ENCODE data around the gene LRRIQ4.

The LRRIQ4 gene

DNA sequence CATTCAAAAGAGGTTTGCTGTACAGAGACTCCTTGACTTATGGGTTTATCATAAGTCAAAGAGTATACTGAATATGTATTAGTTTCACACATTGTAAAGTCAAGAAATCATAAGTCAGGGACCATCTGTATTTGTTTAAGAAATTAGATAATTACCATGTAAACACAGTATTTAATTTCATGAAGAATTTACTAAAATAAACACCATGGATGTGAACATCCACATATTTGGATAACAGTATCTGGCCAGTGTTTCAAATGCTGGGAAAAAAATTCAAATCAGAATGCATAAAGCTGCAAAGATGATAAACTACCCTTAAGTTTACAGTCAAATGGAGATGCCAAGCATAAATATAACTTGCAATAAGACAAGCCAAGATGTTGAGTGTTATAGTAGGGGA lies 22.5 kb upstream of the LRRIQ4 start:
- TF ChIP-seq, protein P1, sequence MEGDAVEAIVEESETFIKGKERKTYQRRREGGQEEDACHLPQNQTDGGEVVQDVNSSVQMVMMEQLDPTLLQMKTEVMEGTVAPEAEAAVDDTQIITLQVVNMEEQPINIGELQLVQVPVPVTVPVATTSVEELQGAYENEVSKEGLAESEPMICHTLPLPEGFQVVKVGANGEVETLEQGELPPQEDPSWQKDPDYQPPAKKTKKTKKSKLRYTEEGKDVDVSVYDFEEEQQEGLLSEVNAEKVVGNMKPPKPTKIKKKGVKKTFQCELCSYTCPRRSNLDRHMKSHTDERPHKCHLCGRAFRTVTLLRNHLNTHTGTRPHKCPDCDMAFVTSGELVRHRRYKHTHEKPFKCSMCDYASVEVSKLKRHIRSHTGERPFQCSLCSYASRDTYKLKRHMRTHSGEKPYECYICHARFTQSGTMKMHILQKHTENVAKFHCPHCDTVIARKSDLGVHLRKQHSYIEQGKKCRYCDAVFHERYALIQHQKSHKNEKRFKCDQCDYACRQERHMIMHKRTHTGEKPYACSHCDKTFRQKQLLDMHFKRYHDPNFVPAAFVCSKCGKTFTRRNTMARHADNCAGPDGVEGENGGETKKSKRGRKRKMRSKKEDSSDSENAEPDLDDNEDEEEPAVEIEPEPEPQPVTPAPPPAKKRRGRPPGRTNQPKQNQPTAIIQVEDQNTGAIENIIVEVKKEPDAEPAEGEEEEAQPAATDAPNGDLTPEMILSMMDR (IDR thresholded peaks at IDR 0.05), result no peak

GRCh38 chr3:169790687-169791429 lies 21.8 kb upstream of the LRRIQ4 start:
- TF ChIP-seq, protein P1 (IDR thresholded peaks at IDR 0.05), result no peak

- TF ChIP-seq, protein P1 (IDR thresholded peaks at IDR 0.05), result no peak
Measured at GRCh38 chr3:169792359-169792758, 20.3 kb upstream of the LRRIQ4 start.

GRCh38 chr3:169804681-169805080 lies 8.0 kb upstream of the LRRIQ4 start:
- TF ChIP-seq, protein P1 (IDR thresholded peaks at IDR 0.05), result no peak

- TF ChIP-seq, protein P1 (IDR thresholded peaks at IDR 0.05), result no peak
Measured at GRCh38 chr3:169809230-169809795, 3.4 kb upstream of the LRRIQ4 start.

DNA sequence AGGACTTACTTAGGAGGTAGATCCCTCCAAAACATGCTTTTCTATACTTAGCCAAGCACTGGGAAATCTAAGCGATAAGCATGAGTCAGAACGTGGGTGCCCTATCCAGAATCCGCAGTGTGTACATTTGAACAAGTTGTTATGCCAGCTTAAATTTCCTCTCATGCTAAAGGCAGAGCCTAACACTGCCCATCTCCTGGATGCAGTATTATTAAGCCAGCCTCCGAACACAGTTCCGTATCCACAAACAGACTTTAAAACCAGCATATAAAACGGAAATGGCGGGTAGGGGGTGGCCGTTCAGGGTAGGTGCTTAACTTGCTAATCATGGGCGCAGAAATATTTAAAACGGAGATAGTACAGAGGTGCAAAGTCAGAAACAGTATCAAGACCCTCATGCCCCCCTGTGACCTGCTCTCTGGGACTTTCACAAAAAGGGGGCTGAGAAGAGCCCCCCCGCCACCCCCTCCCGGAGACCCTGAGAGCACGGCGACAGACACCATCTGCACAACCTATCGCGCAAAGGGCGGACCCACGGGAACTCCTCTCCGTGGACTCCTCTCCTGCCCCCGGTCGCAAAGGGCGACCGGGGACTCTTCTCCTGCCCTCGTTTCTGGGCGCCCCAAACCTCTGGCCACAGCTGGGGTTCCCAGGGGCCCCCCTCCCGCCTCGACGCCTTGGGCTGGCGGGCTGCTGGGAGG lies 889 bp upstream of the LRRIQ4 start:
- TF ChIP-seq, protein P1 (IDR thresholded peaks at IDR 0.05), result no peak

GRCh38 chr3:169813278-169813677 lies 608 bp downstream of the LRRIQ4 start:
- TF ChIP-seq, protein P1 (IDR thresholded peaks at IDR 0.05), result no peak
